SU-DHL-6 (cell line): ENCODE data around the gene SRPK2.

Source experiments
- H2AFZ ChIP-seq: fragments of 200-600 bp; sonication (generic); 2 replicates; pipeline ENCODE4 v1.6.1; 2014; ENCODE audit warnings: low read depth, mild to moderate bottlenecking, moderate library complexity, mixed read lengths, antibody characterized with exemption, low read length; ENCODE audit not compliant: severe bottlenecking
- H3F3A ChIP-seq: fragments of 200-600 bp; shearing (Covaris generic); 2 replicates; pipeline ENCODE4 v1.6.0; 2016; ENCODE audit warnings: antibody characterized with exemption, mild to moderate bottlenecking; ENCODE audit not compliant: insufficient read depth
- H3K27ac ChIP-seq: fragments of 200-600 bp; sonication (generic); 2 replicates; pipeline ENCODE4 v1.5.1; 2016; ENCODE audit warnings: low read depth, mild to moderate bottlenecking, low read length, moderate library complexity, mixed read lengths
- H3K27me3 ChIP-seq: fragments of 200-600 bp; sonication (generic), shearing (Covaris generic); 2 replicates; pipeline ENCODE4 v1.6.0; 2014; ENCODE audit warnings: mild to moderate bottlenecking, low read length
- H3K36me3 ChIP-seq: fragments of 200-600 bp; sonication (generic); 2 replicates; pipeline ENCODE4 v1.6.1; 2014; ENCODE audit warnings: mild to moderate bottlenecking, low read length, mixed read lengths
- H3K4me2 ChIP-seq: fragments of 300-600, 200-600 bp; shearing (Covaris generic), sonication (generic); 2 replicates; pipeline ENCODE4 v1.6.0; 2014; ENCODE audit warnings: low read length, low read depth, mild to moderate bottlenecking; ENCODE audit not compliant: poor library complexity, severe bottlenecking
- H3K4me3 ChIP-seq: fragments of 200-600 bp; sonication (generic); 2 replicates; pipeline ENCODE4 v1.5.1; 2014; ENCODE audit warnings: antibody characterized with exemption, low read length, mild to moderate bottlenecking, mixed read lengths; ENCODE audit not compliant: insufficient read depth, poor library complexity, severe bottlenecking
- H3K79me2 ChIP-seq: fragments of 200-600 bp; sonication (generic); 2 replicates; pipeline ENCODE4 v1.6.1; 2014; ENCODE audit warnings: mild to moderate bottlenecking, low read length, moderate library complexity; ENCODE audit not compliant: insufficient read depth
- H3K9ac ChIP-seq: fragments of 200-600 bp; sonication (generic); 2 replicates; pipeline ENCODE4 v1.7.0; 2014; ENCODE audit warnings: mild to moderate bottlenecking, low read length
- H3K9me2 ChIP-seq: fragments of 200-600 bp; sonication (generic); replicated peaks from 2 replicates; pipeline ENCODE4 v1.6.1; 2014; ENCODE audit warnings: low read length; ENCODE audit not compliant: insufficient read depth
- H3K9me3 ChIP-seq: fragments of 200-600 bp; sonication (generic); 2 replicates; pipeline ENCODE4 v1.6.1; 2014; ENCODE audit warnings: low read length, mixed read lengths; ENCODE audit not compliant: insufficient read depth
- H4K20me1 ChIP-seq: fragments of 200-600 bp; sonication (generic); 2 replicates; pipeline ENCODE4 v1.6.1; 2014; ENCODE audit warnings: low read depth, mild to moderate bottlenecking, antibody characterized with exemption, low read length, moderate library complexity, mixed read lengths
- EZH2phosphoT487 ChIP-seq: fragments of 200-600 bp; sonication (generic), shearing (Covaris generic); conservative IDR thresholded peaks from 2 replicates; pipeline ENCODE4 v1.6.1; 2018; ENCODE audit warnings: mild to moderate bottlenecking, antibody characterized with exemption, low read length, moderate library complexity, mixed read lengths
- TF ChIP-seq, protein P1 (sequence below): fragments of 200-600 bp; sonication (generic); IDR thresholded peaks from one replicate; pipeline ENCODE4 v1.5.1; 2017; ENCODE audit warnings: antibody characterized with exemption, mild to moderate bottlenecking, low read length, moderate library complexity; ENCODE audit not compliant: insufficient read depth, poor library complexity, severe bottlenecking

Gene SRPK2

DNA sequence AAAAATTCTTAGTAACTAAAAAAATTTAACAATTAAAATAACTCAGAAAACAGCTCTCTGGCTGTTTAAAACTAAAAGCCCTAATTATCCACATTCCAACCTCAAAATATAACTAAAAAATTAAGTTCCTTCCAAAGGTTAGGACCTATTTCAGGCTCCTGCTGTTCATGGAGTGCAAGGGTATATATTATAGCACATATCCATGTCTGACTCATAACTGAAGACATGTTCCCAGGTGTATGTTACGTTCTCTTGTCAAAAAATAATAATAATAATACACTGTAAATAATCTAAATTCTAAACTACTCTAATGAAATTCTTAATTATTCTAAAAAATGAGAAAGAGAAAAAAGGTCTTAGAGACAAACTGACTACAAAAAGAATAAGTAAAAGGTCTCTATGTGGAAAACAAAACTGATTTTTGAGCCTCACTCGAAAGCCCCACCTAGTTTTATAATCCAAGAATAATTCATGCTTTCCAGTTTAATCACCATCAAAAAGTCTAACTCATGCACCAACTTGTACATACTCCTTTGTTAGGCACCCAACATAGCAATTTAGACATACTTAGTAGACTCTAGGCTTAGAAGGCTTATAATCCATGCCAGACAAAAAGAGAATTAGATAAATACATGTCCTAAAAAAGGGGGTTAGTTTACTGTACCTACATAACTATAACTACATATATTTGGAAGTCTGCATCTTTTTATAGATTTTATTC is 203.3 kb downstream of the SRPK2 start:
- TF ChIP-seq, protein P1, sequence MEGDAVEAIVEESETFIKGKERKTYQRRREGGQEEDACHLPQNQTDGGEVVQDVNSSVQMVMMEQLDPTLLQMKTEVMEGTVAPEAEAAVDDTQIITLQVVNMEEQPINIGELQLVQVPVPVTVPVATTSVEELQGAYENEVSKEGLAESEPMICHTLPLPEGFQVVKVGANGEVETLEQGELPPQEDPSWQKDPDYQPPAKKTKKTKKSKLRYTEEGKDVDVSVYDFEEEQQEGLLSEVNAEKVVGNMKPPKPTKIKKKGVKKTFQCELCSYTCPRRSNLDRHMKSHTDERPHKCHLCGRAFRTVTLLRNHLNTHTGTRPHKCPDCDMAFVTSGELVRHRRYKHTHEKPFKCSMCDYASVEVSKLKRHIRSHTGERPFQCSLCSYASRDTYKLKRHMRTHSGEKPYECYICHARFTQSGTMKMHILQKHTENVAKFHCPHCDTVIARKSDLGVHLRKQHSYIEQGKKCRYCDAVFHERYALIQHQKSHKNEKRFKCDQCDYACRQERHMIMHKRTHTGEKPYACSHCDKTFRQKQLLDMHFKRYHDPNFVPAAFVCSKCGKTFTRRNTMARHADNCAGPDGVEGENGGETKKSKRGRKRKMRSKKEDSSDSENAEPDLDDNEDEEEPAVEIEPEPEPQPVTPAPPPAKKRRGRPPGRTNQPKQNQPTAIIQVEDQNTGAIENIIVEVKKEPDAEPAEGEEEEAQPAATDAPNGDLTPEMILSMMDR = no peak
- no peak for TF ChIP-seq EZH2phosphoT487
- Histone ChIP-seq H3K27ac (no peak overlapping the region), H3K4me2 (no peak overlapping the region), H2AFZ (no peak overlapping the region), H3K9me2 (no peaks in the 10 kb centered on the region), H3K9me3 (no peaks in the 10 kb centered on the region), H3K4me3 (no peak overlapping the region), H3K79me2 (0 out of 2 replicates have a peak, but pooled peaks cover 4% of the 10 kb centered on the region), H3K9ac (no peak overlapping the region), H3K27me3 (no peaks in the 10 kb centered on the region), H4K20me1 (0 out of 2 replicates have a peak, but pooled peaks cover 3% of the 10 kb centered on the region), H3F3A (no peaks in the 10 kb centered on the region), H3K36me3 (no peaks in the 10 kb centered on the region)

DNA sequence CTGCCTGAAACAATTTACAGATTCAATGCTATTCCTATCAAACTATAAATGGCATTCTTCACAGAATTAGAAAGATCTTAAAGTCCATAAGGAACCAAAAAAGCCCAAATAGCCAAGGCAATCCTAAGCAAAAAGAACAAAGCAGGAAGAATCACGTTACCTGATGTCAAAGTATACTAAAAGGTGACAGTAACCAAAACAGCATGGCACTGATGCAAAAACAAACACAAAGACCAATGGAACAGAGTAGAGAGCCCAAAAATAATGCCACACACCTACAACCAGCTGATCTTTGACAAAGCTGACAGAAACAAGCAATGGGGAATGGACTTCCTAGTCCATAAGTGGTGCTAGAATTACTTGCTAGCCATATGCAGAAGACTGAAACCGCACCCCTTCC is 208.7 kb downstream of the SRPK2 start:
- TF ChIP-seq, protein P1 = no peak
- no peak for TF ChIP-seq EZH2phosphoT487
- Histone ChIP-seq H3F3A (peaks cover 6% of the 10 kb centered on the region; the same call in 1 of the 2 replicates), H3K4me2 (no peak overlapping the region), H3K4me3 (no peak overlapping the region), H3K9me2 (no peaks in the 10 kb centered on the region), H2AFZ (no peak overlapping the region), H3K79me2 (peaks cover 11% of the 10 kb centered on the region), H3K9me3 (peaks cover 5% of the 10 kb centered on the region), H3K36me3 (no peaks in the 10 kb centered on the region), H3K27ac (no peak overlapping the region), H3K27me3 (no peaks in the 10 kb centered on the region), H3K9ac (no peak overlapping the region), H4K20me1 (0 out of 2 replicates have a peak, but pooled peaks cover 8% of the 10 kb centered on the region)

DNA sequence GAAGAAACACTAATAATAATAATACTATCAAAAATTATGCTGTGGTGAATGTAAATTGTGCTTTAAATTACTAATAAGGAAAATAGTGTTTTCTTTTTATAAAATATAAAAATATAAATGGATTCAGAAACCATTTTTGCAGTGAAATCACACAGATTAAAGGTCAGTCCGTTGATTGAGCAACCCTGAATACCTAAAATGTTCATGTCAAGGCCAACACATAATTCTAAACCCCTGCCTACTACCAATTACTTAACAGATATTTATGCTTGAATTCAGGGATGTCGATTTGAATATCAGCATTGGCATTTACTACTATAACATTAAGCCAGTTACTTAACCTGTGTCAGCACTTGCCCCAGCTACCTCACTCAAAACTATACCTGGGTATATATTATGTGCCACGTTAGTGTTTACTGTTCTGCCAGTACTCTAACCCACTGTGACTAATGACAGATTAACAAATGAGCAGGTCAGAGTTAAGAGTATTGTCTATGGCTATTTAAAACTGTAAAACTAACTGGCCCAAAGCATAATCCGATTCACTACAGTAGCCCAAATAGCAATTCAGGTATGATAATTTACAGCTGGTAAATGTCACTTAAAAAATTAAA is 209.7 kb downstream of the SRPK2 start:
- peaks cover 7% of the 10 kb centered on the region for H3K79me2 ChIP-seq
- peaks cover 6% of the 10 kb centered on the region; the same call in 1 of the 2 replicates for H3F3A ChIP-seq
- no peak overlapping the region for H3K4me3 ChIP-seq
- no peaks in the 10 kb centered on the region for H3K27me3 ChIP-seq
- no peaks in the 10 kb centered on the region for H3K9me2 ChIP-seq
- no peak overlapping the region for H2AFZ ChIP-seq
- no peaks in the 10 kb centered on the region for H3K36me3 ChIP-seq
- no peak overlapping the region for H3K4me2 ChIP-seq
- TF ChIP-seq EZH2phosphoT487 = no peak
- TF ChIP-seq, protein P1 = no peak
- H3K9ac ChIP-seq = no peak overlapping the region
- 0 out of 2 replicates have a peak, but pooled peaks cover 10% of the 10 kb centered on the region for H4K20me1 ChIP-seq
- H3K9me3 ChIP-seq = peaks cover 5% of the 10 kb centered on the region
- no peak overlapping the region for H3K27ac ChIP-seq
